ENCODE measurements around the gene FAHD1.

GRCh38 chr16:1832838-1833454, 5.9 kb downstream of the FAHD1 start:
- TF ChIP-seq, protein P1, sequence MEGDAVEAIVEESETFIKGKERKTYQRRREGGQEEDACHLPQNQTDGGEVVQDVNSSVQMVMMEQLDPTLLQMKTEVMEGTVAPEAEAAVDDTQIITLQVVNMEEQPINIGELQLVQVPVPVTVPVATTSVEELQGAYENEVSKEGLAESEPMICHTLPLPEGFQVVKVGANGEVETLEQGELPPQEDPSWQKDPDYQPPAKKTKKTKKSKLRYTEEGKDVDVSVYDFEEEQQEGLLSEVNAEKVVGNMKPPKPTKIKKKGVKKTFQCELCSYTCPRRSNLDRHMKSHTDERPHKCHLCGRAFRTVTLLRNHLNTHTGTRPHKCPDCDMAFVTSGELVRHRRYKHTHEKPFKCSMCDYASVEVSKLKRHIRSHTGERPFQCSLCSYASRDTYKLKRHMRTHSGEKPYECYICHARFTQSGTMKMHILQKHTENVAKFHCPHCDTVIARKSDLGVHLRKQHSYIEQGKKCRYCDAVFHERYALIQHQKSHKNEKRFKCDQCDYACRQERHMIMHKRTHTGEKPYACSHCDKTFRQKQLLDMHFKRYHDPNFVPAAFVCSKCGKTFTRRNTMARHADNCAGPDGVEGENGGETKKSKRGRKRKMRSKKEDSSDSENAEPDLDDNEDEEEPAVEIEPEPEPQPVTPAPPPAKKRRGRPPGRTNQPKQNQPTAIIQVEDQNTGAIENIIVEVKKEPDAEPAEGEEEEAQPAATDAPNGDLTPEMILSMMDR (IDR thresholded peaks at IDR 0.05): no peak
- no peak for TF ChIP-seq POLR2A (IDR thresholded peaks at IDR 0.05; ENCODE audit: low read depth)
